ENCODE measurements around the gene METTL3.

DNA sequence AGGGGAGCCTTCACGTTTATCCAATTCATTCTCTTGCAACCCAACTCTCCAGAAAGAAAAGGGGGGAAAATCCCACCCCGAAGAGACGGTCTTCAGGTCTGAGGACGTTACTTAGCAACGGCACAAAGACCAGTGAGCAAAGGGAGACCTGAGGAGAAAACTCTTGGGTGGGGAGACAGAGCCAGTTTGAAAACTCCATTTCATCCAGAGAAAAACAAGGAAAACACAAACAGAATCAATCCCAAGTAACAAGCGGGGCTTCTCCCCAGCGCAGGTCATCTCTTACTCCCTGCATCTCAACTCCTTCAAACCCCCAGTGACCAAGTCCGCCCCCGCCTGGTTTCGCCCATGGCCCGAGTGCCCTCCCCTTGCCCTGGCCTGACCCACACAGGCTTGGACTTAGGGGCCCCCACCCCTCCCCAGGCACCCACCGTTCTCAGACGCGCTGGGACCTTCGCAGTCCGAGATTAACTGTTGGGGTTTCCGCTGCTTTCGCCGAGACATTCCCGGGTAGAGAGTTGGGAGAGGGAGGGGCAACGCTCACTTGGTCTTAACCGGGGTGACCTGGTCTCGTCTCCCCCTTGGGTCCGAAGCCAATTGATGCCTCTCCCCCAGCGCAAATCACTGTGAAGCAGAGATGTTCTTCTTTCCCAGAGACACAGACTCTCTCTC, 25.4 kb upstream of the METTL3 start:
- TF ChIP-seq EZH2phosphoT487 (IDR thresholded peaks at IDR 0.05; ENCODE audit: insufficient read depth, low read depth) (no peak), EZH2 (IDR thresholded peaks at IDR 0.05; ENCODE audit: insufficient read depth, poor library complexity, severe bottlenecking) (no peak)
